ENCODE results near the gene USP49. TPM values are rescaled to one million over a fixed set of nuclear protein-coding genes. Genes with fewer than 3 reads are reported as not detected.

Gene USP49
- total and polyA plus RNA-seq, 2 of the 13 experiments (the other 11 are each of a cell fraction or from before 2014, with no cell fraction given), result 2.9 to 4.3 TPM

GRCh38 chr6:41748542-41748941 lies 146.6 kb downstream of the USP49 start (continued):
- TF ChIP-seq ZNF292 (CRISPR knock-in tag; IDR thresholded peaks at IDR 0.05; ENCODE audit: borderline replicate concordance, low read depth) (no peak), ZNF777 (CRISPR knock-in tag; IDR thresholded peaks at IDR 0.05) (0 out of 2 replicates have a peak, but pooled peaks have one; percentile 31), SALL2 (CRISPR knock-in tag; IDR thresholded peaks at IDR 0.05) (peak; percentile 44; the same call in 1 of the 2 replicates), HNRNPL (IDR thresholded peaks at IDR 0.05; ENCODE audit: low read depth, low read length) (0 out of 2 replicates have a peak, but pooled peaks have one; percentile 72), ZFP36 (IDR thresholded peaks at IDR 0.05; ENCODE audit: borderline replicate concordance, low read depth, low read length, partially characterized antibody) (no peak), JUNB (CRISPR knock-in tag; IDR thresholded peaks at IDR 0.05; ENCODE audit: borderline replicate concordance) (no peak), SYNCRIP (IDR thresholded peaks at IDR 0.05; ENCODE audit: insufficient read depth, low read depth, low read length) (no peak), ZZZ3 (CRISPR knock-in tag; IDR thresholded peaks at IDR 0.05; ENCODE audit: borderline replicate concordance) (no peak), FOXO1 (CRISPR knock-in tag; IDR thresholded peaks at IDR 0.05) (peak; percentile 48; the same call in 1 of the 2 replicates), CHCHD3 (CRISPR knock-in tag; IDR thresholded peaks at IDR 0.05) (no peak), ZMYM4 (CRISPR knock-in tag; IDR thresholded peaks at IDR 0.05) (0 out of 2 replicates have a peak, but pooled peaks have one; percentile 21), FOXA3 (CRISPR knock-in tag; IDR thresholded peaks at IDR 0.05) (peak; percentile 17; the same call in 1 of the 2 replicates), ZNF704 (CRISPR knock-in tag; IDR thresholded peaks at IDR 0.05; ENCODE audit: borderline replicate concordance) (0 out of 2 replicates have a peak, but pooled peaks have one; percentile 13), ZNF224 (CRISPR knock-in tag; IDR thresholded peaks at IDR 0.05) (no peak), ZNF567 (CRISPR knock-in tag; IDR thresholded peaks at IDR 0.05; ENCODE audit: borderline replicate concordance) (no peak), ZNF768 (CRISPR knock-in tag; IDR thresholded peaks at IDR 0.05) (no peak), PAX8 (CRISPR knock-in tag; IDR thresholded peaks at IDR 0.05; ENCODE audit: borderline replicate concordance) (no peak), ZNF513 (CRISPR knock-in tag; conservative IDR thresholded peaks at IDR 0.05) (no peak), JARID2 (CRISPR knock-in tag; IDR thresholded peaks at IDR 0.05; ENCODE audit: insufficient replicate concordance) (no peak), MYNN (CRISPR knock-in tag; IDR thresholded peaks at IDR 0.05; ENCODE audit: low read depth) (no peak), HIC2 (CRISPR knock-in tag; IDR thresholded peaks at IDR 0.05; ENCODE audit: low read depth) (peak; percentile 70; the same call in 1 of the 2 replicates), ZNF383 (CRISPR knock-in tag; IDR thresholded peaks at IDR 0.05; ENCODE audit: borderline replicate concordance) (no peak), ZNF12 (CRISPR knock-in tag; IDR thresholded peaks at IDR 0.05) (no peak), EP300 (IDR thresholded peaks at IDR 0.05; ENCODE audit: low read depth in 2 of 2, low read length in 2 of 2) (peak in 1 of 2 experiments; percentile 62; a peak in 1 of 4 replicates), EP300 (CRISPR knock-in tag; IDR thresholded peaks at IDR 0.05; ENCODE audit: borderline replicate concordance) (no peak)
